Suprapubic skin (tissue), 4 donors: ENCODE data around the gene KCP. TPM values are rescaled to one million over a fixed set of nuclear protein-coding genes. Genes with fewer than 3 reads are reported as not detected.

Source experiments
- DNase-seq, 2 donors: peaks; one replicate each; pipeline ENCODE4 v3.0.0-alpha.2; 2019; ENCODE audit warnings: low spot score in 2 of 2
- H3K27ac ChIP-seq: fragments of 200-600 bp; sonication (generic); one replicate; pipeline ENCODE4 v1.5.1; 2019
- H3K27me3 ChIP-seq: fragments of 200-600 bp; sonication (generic); one replicate; pipeline ENCODE4 v1.5.1; 2019
- H3K36me3 ChIP-seq: fragments of 200-600 bp; sonication (generic); one replicate; pipeline ENCODE4 v1.5.1; 2019
- H3K4me1 ChIP-seq: fragments of 200-600 bp; sonication (generic); one replicate; pipeline ENCODE4 v1.5.1; 2019
- H3K4me3 ChIP-seq: fragments of 200-600 bp; sonication (generic); one replicate; pipeline ENCODE4 v1.5.1; 2019; ENCODE audit warnings: mild to moderate bottlenecking
- H3K9me3 ChIP-seq: fragments of 200-600 bp; sonication (generic); one replicate; pipeline ENCODE4 v1.5.1; 2019
- EP300 ChIP-seq: sonication (generic); formaldehyde crosslinking; IDR thresholded peaks from one replicate; pipeline ENCODE4 v1.6.1; 2017; ENCODE audit warnings: antibody characterized with exemption
- POLR2A ChIP-seq, 2 donors: fragments of 450-650 bp; IDR thresholded peaks; one replicate each; pipeline ENCODE4 v1.6.1; 2017; ENCODE audit warnings: antibody characterized with exemption in 2 of 2, mild to moderate bottlenecking in 2 of 2, moderate library complexity in 2 of 2
- POLR2AphosphoS5 ChIP-seq, 3 donors: sonication (generic); formaldehyde crosslinking; IDR thresholded peaks; one replicate each; pipeline ENCODE4 v1.6.1; 2017; ENCODE audit warnings: antibody characterized with exemption in 3 of 3
- WGBS: methylation state at CpG from one replicate; pipeline ENCODE4 v1.1.5; 2018; 5-methylcytosine and 5-hydroxymethylcytosine counted together
- total RNA-seq, 4 donors: library from RNA; depleted of rRNA; stranded (reverse); fragments of >200 nt; gene quantifications; one replicate each; pipeline ENCODE4 v1.1.0, GENCODE V29; 2016
- TF ChIP-seq, protein P1 (sequence below), 2 donors: fragments of 200-600 bp in 1 of 2; fragments of 450-650 bp in 1 of 2; sonication (generic) in 1 of 2; IDR thresholded peaks; one replicate each; pipeline ENCODE4 v1.5.1; 2016 to 2019; ENCODE audit warnings: antibody characterized with exemption in 2 of 2, mild to moderate bottlenecking in 1 of 2, moderate library complexity in 1 of 2

KCP gene
- total RNA-seq, 4 donors from 2014 or later, result 0.17 to 0.57 (median 0.36) TPM

DNA sequence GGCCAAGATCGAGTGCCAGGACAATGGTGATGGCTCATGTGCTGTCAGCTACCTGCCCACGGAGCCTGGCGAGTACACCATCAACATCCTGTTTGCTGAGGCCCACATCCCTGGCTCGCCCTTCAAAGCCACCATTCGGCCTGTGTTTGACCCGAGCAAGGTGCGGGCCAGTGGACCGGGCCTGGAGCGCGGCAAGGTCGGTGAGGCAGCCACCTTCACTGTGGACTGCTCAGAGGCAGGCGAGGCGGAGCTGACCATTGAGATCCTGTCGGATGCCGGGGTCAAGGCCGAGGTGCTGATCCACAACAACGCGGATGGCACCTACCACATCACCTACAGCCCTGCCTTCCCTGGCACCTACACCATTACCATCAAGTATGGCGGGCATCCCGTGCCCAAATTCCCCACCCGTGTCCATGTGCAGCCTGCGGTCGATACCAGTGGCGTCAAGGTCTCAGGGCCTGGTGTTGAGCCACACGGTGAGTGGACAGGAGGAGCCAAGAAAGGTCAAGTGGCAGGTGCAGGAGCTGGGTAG lies 65.7 kb downstream of the KCP start:
- DNase-seq, result no peak
- H3K36me3 ChIP-seq, result peaks cover 20% of the 10 kb centered on the region
- no peak overlapping the region for H3K27ac ChIP-seq
- H3K9me3 ChIP-seq, result no peaks in the 10 kb centered on the region
- TF ChIP-seq POLR2A (IDR thresholded peaks at IDR 0.05) (no peak), POLR2AphosphoS5 (IDR thresholded peaks at IDR 0.05) (no peak), EP300 (no peak)
- TF ChIP-seq, protein P1, sequence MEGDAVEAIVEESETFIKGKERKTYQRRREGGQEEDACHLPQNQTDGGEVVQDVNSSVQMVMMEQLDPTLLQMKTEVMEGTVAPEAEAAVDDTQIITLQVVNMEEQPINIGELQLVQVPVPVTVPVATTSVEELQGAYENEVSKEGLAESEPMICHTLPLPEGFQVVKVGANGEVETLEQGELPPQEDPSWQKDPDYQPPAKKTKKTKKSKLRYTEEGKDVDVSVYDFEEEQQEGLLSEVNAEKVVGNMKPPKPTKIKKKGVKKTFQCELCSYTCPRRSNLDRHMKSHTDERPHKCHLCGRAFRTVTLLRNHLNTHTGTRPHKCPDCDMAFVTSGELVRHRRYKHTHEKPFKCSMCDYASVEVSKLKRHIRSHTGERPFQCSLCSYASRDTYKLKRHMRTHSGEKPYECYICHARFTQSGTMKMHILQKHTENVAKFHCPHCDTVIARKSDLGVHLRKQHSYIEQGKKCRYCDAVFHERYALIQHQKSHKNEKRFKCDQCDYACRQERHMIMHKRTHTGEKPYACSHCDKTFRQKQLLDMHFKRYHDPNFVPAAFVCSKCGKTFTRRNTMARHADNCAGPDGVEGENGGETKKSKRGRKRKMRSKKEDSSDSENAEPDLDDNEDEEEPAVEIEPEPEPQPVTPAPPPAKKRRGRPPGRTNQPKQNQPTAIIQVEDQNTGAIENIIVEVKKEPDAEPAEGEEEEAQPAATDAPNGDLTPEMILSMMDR (IDR thresholded peaks at IDR 0.05), result no peak
- H3K27me3 ChIP-seq, result no peaks in the 10 kb centered on the region
- no peak overlapping the region for H3K4me3 ChIP-seq
- H3K4me1 ChIP-seq, result no peaks in the 10 kb centered on the region
- WGBS, result 86% methylated on average over 3 of the region's 25 CpGs

DNA sequence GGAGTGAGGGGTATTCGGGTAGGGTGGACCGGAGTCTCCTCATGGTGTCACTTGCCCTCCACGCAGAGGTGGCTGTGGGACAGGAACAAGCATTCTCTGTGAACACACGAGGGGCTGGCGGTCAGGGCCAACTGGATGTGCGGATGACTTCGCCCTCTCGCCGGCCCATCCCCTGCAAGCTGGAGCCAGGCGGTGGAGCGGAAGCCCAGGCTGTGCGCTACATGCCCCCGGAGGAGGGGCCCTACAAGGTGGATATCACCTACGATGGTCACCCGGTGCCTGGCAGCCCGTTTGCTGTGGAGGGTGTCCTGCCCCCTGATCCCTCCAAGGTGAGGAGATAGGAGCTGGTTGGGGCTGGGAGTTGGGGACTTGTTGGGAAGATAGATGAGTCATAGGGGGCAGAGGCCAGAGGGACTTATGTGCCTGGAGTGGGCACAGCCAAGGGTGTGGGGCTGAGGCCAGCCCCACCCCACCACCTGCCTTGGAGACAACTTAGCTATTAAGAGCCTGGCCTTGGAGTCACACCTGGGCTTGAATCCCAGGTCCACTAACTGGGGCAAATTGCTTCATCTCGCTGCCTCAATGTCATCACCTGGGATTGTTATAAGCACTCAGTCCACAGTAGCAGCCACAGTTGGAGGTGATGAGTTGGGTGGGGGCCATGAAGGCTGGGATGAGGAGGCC lies 66.4 kb downstream of the KCP start:
- DNase-seq, result no peak
- Histone ChIP-seq H3K4me3 (no peak overlapping the region), H3K27me3 (no peaks in the 10 kb centered on the region), H3K4me1 (no peaks in the 10 kb centered on the region), H3K9me3 (no peaks in the 10 kb centered on the region), H3K27ac (no peak overlapping the region), H3K36me3 (peaks cover 15% of the 10 kb centered on the region)
- TF ChIP-seq, protein P1 (IDR thresholded peaks at IDR 0.05), result no peak
- TF ChIP-seq POLR2A (IDR thresholded peaks at IDR 0.05) (no peak), POLR2AphosphoS5 (IDR thresholded peaks at IDR 0.05) (no peak), EP300 (no peak)
- 95% methylated on average over 8 of the region's 17 CpGs for WGBS

DNA sequence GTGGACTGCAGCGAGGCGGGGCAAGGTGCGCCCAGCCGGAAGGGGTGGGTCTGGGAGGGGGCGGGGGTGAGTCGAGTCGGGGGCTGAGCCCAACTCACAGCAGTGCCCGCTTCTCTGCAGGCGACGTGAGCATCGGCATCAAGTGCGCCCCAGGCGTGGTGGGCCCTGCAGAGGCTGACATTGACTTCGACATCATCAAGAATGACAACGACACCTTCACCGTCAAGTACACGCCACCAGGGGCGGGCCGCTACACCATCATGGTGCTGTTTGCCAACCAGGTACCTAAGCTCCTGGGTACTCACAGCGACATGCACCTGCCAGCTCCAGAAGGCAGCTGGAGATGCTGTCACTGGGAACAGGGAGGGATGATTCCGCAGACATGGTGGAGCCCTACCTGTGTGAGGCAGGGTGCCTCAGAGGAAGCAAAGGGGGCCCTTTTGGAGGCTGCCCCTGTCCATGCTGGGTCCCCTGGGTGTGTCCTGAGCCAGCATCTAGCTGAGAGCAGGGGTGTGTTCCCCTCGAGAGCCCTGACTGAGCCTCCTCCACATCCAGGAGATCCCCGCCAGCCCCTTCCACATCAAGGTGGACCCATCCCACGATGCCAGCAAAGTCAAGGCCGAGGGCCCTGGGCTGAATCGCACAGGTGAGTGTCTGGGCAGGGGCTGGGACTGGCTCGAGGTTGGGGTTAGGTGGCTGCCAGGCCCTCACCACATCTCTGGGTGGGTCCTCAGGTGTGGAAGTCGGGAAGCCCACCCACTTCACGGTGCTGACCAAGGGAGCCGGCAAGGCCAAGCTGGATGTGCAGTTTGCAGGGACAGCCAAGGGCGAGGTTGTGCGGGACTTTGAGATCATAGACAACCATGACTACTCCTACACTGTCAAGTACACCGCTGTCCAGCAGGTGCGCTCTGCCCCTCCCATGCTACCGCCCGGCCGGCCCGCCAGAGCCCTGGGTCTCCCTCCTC lies 67.6 kb downstream of the KCP start:
- no peak for DNase-seq
- Histone ChIP-seq H3K4me1 (no peaks in the 10 kb centered on the region), H3K36me3 (peaks cover 17% of the 10 kb centered on the region), H3K9me3 (no peaks in the 10 kb centered on the region), H3K27me3 (no peaks in the 10 kb centered on the region), H3K4me3 (no peak overlapping the region), H3K27ac (no peak overlapping the region)
- TF ChIP-seq POLR2AphosphoS5 (IDR thresholded peaks at IDR 0.05), result no peak
- TF ChIP-seq POLR2A (IDR thresholded peaks at IDR 0.05), result no peak
- TF ChIP-seq EP300, result no peak
- TF ChIP-seq, protein P1 (IDR thresholded peaks at IDR 0.05), result no peak
- WGBS, result 95% methylated on average over 13 of the region's 38 CpGs

DNA sequence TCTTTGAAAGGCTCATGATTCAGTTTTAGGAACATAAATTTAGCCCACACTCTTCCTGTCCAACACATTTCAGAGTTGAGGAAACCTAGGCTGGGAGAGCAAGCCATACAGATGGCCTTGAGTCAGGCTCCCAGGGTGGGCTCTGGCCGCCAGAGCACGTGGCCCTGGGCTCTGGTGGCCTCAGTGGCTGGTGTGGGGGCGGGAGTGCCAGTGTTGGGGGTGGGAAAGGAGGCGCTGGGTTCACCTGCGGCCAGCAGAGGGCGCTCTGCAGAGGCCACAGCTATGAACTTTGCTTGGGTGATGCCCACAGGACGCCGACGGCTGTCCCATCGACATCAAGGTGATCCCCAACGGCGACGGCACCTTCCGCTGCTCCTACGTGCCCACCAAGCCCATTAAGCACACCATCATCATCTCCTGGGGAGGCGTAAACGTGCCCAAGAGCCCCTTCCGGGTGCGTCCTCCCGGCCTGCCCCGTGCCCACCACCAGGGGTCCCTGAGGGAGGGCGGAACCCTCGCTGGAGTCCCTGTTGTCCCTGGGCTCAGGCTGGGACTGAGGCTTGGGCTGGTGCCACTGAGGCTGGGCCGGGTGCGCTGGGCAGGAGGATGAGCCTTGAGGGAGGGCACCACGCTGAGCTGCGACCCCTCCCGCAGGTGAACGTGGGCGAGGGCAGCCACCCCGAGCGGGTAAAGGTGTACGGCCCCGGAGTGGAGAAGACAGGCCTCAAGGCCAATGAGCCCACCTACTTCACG lies 68.4 kb downstream of the KCP start:
- H3K27ac ChIP-seq, result no peak overlapping the region
- no peaks in the 10 kb centered on the region for H3K9me3 ChIP-seq
- H3K36me3 ChIP-seq, result peaks cover 13% of the 10 kb centered on the region
- TF ChIP-seq POLR2AphosphoS5 (IDR thresholded peaks at IDR 0.05) (no peak), POLR2A (IDR thresholded peaks at IDR 0.05) (no peak), EP300 (no peak)
- TF ChIP-seq, protein P1 (IDR thresholded peaks at IDR 0.05), result peak; percentile 13 to 78
- no peak for DNase-seq
- H3K4me3 ChIP-seq, result no peak overlapping the region
- WGBS, result 78% methylated on average over 8 of the region's 35 CpGs
- H3K27me3 ChIP-seq, result no peaks in the 10 kb centered on the region
- no peaks in the 10 kb centered on the region for H3K4me1 ChIP-seq
